Inferior parietal cortex (tissue), 1 donor: ENCODE data around the gene WT1.
"Not testable (repeated sequence)": the region's sequence is repeated elsewhere in the genome, so short reads cannot be mapped to it uniquely, and the experiment has no call there.

ENCODE experiments used
- DNase-seq: peaks from one replicate; pipeline ENCODE4 v3.0.0-alpha.2; 2016; ENCODE audit errors: extremely low spot score

Gene WT1

DNA sequence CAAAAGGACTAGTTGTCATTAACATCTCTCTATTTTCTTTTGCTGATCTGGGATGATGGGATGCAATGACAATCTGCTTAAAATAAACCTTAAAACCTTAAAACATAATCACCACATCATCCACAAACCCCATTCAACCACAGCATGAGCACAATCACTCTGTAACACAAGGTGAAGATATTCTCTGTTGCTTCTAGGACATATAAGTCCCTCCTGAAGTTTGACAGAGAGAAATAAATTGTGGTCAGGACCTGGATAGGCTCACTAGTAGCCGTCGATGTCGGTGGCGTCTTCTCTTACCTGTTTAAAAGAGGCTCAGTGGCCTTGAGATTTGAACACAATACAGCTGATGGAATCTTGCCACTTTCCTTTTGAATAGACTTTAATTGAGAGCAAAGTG, 47.9 kb downstream of the WT1 start:
- no peak for DNase-seq

DNA sequence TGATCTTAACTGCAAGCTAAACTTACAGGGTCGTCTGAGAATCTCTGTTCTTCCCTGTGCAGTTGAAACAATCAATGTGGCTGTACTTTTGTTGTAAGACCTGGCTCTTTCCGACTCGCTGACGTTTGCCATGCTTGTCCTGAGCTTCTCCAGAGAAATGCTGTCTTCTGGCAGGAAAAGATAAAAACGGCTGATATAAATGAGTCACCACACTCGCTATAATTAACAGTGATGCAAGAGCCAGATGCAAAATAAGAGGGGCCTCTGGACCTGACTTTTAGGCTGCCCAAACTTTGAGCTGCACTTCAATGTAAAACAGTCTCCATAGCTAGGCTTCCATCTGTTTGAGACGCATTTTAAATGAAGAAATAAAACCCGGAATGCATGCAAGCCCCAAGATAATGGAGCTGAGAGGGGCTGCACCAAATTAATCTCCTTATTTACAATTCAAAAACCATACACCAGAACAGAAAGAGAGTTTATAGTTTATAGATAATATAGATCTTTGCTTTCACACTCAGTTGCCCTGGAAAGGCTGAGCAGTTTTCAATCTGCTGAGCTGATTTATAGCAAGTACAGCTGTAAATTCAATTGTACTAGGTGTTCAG, 48.5 kb downstream of the WT1 start:
- no peak for DNase-seq

DNA sequence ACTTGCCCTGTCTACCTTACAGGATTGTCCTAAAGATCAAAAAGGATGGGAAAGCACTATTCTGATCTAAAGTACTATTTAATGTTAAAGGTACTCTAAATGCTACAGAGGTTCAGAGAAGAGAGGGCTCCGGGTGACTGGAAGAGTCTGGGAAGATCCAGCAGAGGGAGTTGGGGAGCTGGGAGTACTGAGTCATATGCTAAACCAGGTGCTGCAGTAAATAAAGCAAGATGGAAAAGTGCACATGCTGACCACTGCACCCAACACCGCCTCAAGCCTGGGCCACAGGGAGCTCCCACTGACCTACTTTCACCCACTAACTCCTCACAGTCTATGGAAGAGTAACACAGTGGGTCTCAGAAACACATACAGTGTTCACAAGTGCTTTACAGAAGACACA, 49.3 kb downstream of the WT1 start:
- DNase-seq: no peak

DNA sequence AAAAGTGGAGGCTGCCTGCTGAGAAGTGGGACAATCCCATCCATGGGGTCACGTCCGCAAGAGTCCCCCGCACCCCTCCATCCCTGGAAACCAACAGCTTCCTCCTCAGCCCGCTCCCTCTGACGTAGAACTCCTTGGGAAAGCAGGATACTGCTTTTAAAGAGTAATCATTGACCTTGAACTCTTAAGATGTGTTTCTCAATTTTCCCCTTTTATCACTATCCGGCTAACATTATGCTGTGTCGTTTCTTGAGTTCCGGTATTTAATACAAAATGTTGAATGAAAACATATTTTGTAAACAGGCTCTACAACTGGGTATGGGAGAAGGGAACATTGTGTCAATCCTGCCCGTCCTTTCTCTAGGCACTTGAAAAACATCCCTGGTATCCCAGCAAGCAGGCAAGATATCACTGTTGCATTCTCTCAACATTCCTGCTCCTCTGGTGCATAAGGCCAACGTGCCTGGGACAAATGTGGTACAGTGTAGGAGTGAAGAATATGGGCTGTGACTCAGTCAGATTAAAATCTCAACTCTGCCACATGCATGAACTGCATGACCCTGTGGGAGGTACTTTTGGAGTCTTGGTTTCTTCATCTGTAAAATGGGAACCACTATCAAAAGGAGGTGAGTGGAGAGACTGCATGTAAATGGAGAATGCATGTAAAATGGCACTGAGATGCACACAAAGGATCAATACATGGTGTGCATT, 52.8 kb downstream of the WT1 start:
- DNase-seq: no peak

DNA sequence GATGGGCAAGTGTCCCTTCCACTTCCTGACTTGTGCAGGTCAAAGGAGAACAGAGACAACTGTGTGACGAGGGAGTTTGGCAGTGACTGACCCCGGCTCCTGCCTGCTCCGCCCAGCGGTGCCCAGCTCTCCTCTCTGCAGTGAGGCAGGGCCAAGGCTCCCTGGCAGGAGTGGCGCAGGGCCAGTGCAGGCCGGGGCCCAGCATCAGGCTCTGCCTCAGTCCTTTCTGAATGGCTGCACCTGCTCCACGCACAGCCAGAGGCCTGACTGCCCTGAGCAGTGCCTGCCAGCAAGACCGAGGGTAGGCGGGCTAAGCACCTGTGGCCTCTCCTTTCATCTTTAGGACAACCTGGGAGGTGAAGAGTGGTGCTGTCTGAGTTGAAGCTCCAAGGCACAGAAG, 54.2 kb downstream of the WT1 start:
- no peak for DNase-seq

DNA sequence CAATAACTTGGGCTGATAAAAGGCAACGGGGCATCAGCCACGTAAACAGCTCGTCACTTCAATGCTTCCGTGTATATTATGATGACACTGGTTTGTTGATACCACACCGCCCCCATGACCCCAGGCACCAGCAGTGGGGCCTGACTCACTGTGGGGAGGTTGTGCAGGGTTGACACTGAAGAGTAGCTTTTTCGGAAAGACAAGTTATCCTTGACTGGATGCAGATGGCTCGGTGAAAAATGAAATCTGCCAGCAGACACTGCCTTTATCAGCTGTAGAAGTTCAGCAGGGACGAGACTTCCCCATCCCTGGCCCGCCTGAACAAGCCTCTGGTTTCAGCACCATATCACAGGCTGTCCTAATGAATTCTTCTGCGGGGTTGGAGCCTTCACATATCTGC, 55.6 kb downstream of the WT1 start:
- no peak for DNase-seq

DNA sequence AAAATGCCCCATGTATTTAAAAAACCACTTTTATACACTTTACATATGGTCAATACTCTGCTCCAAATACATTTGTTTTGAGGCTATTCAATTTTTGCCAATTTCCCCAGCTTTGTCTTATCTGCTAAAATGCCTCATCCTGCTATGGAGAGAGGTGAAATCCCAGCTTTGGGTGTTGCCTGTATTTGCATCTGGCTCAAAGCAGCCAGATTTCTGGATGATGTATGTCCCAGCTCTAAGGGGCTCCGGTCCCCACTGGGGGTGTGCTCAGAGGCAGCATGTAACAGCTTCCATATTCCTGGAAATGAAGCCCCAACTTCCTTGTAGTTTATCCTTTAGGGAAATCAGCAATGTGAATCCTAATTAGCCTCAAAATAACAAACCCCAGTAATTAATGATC, 59.5 kb downstream of the WT1 start:
- no peak for DNase-seq

DNA sequence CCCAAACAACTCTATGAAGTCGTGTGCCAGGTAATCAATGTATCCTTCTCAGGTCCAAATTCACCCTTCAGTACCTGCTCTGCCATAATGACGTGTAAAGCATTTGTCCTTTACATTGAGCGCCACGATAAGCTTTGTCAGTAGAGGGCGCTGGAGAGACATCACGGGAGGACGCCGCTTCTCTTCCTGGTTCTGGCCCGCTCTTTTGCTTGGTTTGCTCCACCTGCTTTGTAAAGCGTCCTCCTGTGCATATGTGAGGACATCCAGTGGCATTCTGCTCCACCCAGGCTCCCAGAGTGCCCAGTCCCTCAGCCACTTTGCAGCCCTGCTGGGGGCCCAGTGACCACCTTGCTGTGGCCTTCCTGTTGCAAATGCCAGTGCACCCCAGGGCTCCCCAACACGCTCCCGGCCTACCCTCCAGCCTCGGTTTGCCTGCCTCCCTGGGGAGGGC, 61.1 kb downstream of the WT1 start:
- no peak for DNase-seq

DNA sequence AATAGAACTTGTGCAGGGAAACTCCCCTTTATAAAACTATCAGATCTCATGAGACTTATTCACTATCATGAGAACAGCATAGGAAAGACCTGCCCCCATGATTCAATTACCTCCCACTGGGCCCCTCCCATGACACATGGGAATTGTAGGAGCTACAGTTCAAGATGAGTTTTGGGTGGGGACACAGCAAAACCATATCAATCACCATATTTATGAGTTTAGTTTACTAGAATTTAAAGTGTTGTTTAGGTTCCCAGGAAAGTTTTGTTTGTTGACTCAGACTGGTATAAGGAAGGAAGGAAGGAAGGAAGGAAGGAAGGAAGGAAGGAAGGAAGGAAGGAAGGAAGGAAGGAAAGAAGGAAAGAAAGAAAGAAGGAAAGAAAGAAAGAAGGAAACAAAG, 65.4 kb downstream of the WT1 start:
- not testable (repeated sequence) for DNase-seq

DNA sequence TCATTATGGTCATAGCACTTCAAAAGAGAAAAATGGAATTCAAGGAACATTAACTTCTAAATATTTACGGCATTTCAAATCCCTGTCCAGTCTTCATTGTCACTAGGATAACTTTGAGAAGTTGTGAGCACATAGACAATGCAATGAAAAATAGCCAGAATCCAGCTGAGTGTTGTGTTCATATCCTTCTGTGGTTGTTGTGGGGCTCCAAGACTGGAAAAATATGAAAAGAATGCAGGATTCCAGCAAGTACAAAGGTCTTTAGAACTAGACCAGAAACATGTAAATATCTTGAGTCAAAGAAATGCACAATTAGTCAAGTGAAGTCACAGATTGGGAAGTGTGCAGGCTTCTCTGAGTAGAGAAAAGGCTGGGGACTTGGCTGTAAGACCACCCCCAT, 68.7 kb downstream of the WT1 start:
- DNase-seq: no peak

DNA sequence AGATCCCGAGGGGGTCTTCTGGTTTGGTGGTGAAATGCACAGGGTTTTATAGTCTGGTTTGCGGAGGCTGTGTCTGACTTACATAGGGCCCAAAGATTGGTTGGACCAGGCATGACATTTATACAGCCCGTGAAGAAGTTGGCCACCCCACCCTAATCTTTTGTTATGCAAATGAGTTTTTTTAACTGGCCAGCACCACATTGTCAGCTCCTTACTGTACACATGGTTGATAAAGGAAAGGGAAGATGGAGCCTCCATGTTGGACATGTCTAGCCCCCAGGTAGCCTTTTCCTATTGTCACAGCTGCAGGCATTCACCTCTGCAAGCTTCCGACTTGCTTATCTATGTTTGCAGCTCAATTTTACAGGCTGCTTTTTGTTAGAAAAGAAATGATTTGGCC, 70.1 kb downstream of the WT1 start:
- no peak for DNase-seq

DNA sequence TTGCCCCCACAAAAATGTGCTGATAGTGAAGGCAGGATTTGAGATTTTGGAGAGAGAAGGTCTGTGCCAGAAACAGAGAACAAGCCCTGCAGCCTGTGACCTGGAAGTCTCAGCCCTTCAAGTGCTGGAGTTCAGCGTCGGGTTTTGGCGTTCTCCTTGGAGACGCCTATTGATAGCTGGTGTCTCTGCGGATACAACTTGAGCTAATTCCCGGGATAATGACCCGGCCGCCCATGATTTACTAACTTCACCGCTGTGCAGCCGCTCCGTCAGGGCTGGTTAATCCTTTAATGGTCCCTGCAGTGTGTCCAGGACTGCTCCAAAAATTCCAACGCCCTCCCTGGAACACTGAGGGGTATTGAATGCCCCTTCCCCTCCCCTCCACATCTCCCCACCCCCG, 76.6 kb downstream of the WT1 start:
- no peak for DNase-seq

DNA sequence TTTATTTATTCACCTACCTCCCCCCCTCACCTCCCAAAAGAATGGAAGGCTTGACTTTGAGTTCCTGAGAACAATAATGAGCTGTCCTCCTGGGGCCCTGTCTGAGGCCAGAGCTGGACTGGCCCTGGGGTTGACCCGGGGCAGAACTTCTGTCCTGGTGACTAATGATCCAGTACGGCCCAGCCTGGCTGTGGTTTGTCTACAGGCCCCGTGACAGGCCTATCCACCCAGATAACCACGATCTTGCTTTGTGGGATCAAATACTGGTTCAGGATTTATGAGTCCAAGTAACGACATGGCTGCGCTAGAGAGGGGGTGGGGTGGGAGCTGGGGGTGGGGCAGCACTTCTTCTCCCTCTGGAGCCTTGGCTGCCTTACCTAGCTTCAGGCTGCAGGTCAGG, 81.5 kb downstream of the WT1 start:
- no peak for DNase-seq

DNA sequence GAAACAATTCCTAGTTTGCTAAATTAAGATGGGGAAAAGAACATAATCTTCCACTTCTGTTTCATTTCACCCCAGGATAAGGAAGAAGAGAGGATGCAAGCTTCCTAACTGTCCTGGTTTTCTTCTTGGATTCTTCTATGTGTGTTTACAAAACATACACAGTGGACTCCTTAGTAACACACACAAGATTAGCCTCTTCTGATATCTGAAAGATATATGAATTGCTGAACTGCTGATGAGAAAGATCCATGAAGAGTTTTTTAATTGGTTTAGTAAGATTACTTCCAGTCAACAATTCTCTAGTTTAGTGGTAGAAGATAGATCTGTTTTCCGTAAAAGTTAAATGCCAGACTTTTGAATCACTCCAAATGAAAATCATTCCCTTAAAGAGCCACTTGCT, 86.8 kb downstream of the WT1 start:
- DNase-seq: no peak

DNA sequence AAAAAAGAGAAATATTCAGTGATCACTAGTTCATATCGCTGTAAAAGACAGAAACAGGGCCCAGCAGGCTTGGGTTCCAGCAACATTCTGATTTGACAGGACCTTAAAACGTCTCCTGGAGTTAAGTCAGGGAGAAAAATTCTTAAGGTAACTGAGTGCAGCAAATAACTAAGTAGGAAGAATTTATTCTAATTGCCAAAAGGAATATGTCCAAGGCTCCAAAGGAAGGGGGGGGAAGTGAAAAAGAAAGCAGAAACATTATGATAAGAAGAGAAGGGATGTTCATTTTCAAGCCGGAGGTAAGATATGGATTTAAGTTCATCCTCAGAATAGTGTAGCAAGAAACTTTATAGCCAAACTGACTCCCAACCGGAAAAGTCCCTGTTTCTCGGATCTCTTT, 90.4 kb downstream of the WT1 start:
- DNase-seq: no peak

DNA sequence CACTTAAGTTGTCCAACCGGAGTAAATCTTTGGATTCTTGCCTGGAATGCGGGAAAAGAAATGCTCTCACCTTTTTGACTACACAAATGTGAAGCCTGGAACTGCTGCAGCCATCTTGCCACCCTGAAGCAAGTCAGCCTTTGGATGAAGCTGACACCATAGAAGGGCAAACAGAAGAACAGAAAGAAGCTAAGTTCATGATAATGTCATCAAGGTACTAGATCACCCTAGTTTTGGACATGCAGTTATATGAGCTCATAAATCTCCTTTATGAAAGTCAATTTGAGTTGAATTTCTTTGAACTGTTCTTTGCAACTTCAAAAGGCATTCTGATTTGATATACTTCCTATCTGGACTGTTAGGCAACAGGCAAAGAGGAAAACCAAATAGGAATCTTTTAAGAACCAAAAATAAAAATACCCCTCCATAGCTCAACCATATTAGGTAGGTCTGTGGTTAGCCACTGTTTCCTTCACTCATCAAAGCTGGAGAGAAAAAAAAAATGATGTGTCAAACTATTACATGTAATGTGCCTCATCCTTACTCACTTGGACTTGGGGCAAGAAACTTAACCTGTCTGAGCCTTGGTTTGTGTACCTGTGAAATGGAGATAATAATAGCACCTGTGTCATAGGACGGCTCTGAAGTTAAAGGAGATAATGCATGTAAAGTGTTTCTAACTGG, 91.9 kb downstream of the WT1 start:
- no peak for DNase-seq

DNA sequence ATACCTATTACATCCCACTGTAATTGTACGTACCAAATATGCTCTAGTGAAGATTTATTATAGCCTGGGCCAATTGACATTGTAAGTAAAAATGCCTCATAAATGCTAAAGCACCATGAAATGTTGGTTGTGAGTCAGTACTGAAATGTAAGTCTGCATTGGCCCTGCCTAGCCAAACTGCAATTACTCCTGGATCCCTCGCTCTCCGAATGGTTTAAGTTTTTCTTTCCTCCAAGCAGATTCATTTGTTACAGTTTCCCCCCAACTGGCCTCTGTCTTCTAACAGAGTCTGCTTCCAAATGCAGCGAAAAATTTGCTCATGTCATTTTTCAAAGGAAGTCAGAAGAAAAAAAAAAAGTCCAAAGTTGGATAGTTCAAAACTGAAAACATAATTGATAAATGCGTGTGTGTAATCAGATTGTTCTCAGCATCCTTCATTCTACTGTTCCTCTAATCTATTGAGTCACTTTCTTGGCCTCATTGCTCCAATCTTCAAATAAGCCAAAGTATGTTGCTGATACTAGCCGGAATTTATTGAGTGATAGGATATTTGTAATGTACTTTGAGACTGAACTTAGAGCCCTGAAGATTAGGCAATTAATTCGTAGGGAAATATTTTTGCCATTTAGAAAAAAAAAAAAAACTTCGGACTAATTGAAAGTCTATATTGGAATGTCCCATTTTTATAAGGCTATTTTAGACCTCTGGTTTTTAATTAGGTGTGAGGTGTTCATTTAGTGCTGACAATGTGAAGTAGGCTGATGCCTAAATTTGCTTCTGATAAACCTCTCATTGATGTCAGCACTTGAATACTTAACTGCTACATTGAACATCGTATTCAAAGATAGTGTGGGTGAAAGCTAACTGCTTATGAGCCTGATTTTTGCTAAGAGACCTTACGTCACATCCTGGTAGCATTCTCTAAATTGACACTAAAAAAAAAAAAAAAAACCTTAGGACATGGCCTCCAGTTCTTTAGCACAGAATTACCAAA, 93.4 kb downstream of the WT1 start:
- DNase-seq: no peak

DNA sequence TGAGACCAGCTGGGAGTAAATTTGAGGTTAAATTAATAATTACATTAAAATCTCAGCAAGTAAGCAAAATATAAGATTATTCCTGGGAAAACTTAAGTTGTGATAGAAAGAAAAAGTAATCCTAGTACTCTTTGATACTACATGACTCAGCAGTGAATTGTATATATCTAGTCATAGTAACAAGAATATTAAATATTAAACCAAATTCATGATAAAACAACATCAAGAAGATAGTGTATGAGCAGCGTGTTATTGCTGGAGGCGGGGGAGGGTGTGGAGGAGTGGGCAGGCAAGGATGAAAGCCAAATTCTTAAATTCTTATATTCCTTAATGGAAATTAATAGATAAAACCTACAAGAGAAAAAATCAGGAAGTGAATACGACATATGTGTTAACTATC, 95.2 kb downstream of the WT1 start:
- no peak for DNase-seq
